Naive thymus-derived CD8-positive, alpha-beta T cell (primary cell): ENCODE results near the gene COL6A2. TPM values are rescaled to one million over a fixed set of nuclear protein-coding genes. Genes with fewer than 3 reads are reported as not detected.
A peak's percentile ranks its signal among the peaks of the same experiment; 100 is the strongest.
"Not testable (repeated sequence)": the region's sequence is repeated elsewhere in the genome, so short reads cannot be mapped to it uniquely, and the experiment has no call there.

Source experiments
- ATAC-seq, 2 donors: fragments of 150-1000 bp; cut with Tn5 transposase in 1 of 2; sonication (Bioruptor Pico), chemical (Tn5 transposase) in 1 of 2; 1 replicate in 1 of 2; 2 replicates in 1 of 2; pipeline ENCODE4 v1.10.0; 2021; ENCODE audit warnings: mild to moderate bottlenecking in 2 of 2, moderate library complexity in 2 of 2
- POLR2A ChIA-PET: fragments of 350-600 bp; sonication (Branson Sonifier 250); formaldehyde crosslinking; loops from one replicate; lab custom pipeline; 2021; ENCODE audit warnings: antibody characterized with exemption; lab: Charles Lee
- DNase-seq, 10 donors: peaks; one replicate each; pipeline versions ENCODE4 v3.0.0 to v3.0.0-alpha.2; 2020 to 2022
- H3K27ac Mint-ChIP-seq, 10 donors: one replicate each; pipeline ENCODE4 v1.8.0; 2020 to 2022; ENCODE audit warnings: mild to moderate bottlenecking in 10 of 10, mixed read lengths in 10 of 10, moderate library complexity in 4 of 10, inconsistent platforms in 1 of 10
- H3K27me3 Mint-ChIP-seq, 5 donors: one replicate each; pipeline ENCODE4 v1.8.0; 2021 to 2022; ENCODE audit warnings: mixed read lengths in 5 of 5
- H3K36me3 Mint-ChIP-seq, 3 donors: one replicate each; pipeline ENCODE4 v1.8.0; 2020 to 2022; ENCODE audit warnings: mixed read lengths in 3 of 3, mild to moderate bottlenecking in 2 of 3, inconsistent platforms in 1 of 3
- H3K4me1 Mint-ChIP-seq, 4 donors: one replicate each; pipeline ENCODE4 v1.8.0; 2021 to 2022; ENCODE audit warnings: mixed read lengths in 4 of 4
- H3K4me3 Mint-ChIP-seq, 10 donors: one replicate each; pipeline ENCODE4 v1.8.0; 2020 to 2022; ENCODE audit warnings: mild to moderate bottlenecking in 10 of 10, mixed read lengths in 10 of 10, moderate library complexity in 6 of 10, inconsistent platforms in 1 of 10
- H3K9me3 Mint-ChIP-seq, 9 donors: one replicate each; pipeline ENCODE4 v1.8.0; 2020 to 2022; ENCODE audit warnings: mixed read lengths in 9 of 9, mild to moderate bottlenecking in 3 of 9, inconsistent platforms in 1 of 9, moderate library complexity in 1 of 9
- polyA plus RNA-seq, 3 donors: library from polyadenylated mRNA; unstranded; fragments of 300-500 nt; fragmentation: Illumina TruSeq; gene quantifications; one replicate each; pipeline ENCODE4 v1.2.3, GENCODE V29; 2021
- total RNA-seq, 8 experiments: library from RNA in 2 of 8; stranded (reverse) in 2 of 8; gene quantifications; one replicate each; pipeline ENCODE4 v1.2.3 and lab custom pipeline; 2021 to 2026

The COL6A2 gene
- total and polyA plus RNA-seq, 5 experiments from 2014 or later, result 3.8 to 98.8 (median 13.4) TPM

DNA sequence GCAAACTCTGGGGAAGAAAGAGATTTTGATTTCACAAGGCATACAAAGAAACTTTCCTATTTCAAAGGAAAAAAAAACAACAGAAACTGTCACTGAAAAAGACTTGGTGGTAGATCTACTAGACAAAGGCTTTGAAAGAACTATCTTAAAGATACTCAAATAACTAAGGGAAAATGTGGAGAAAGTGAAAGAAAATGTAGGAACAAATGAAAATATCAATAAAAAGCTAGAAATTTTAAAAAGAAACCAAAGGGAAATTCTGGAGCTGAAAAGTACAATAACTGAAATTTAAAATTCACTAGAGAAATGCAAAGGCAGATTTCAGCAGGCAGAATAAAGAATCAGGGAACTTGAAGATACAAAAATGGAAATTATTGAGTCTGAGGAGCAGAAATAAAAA, 6.2 kb downstream of the COL6A2 start:
- DNase-seq, result no peak
- Mint-ChIP-seq H3K4me1 (peaks cover 0 to 9% (median 6%) of the 10 kb centered on the region in 4 donors), H3K27me3 (peaks cover 0 to 46% (median 18%) of the 10 kb centered on the region in 5 donors), H3K27ac (no peak overlapping the region), H3K4me3 (no peak overlapping the region), H3K36me3 (peaks cover 5 to 30% (median 23%) of the 10 kb centered on the region in 3 donors), H3K9me3 (peaks cover 11 to 47% (median 25%) of the 10 kb centered on the region in 9 donors)
- POLR2A ChIA-PET, result no interaction called here
- ATAC-seq, result no peak

DNA sequence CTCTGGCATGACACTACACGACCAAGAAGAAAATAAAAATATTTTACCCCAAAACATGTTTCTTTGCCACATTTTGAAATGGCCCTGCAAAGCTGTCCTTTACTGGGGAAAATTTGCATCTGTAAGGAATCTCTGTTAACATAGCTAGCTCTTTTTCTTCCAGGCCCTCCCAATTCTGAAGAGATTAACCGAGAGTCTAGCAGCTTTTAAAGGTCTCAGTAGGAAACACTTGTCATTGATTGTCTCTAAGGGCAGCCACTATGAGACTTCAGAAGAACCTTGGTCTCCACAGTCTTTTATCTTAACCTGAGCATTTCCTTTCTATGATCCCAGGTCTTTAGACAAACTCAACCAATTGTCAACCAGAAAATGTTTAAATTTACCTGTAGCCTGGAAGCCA, 9.5 kb downstream of the COL6A2 start:
- H3K27ac Mint-ChIP-seq, DNase-seq, H3K4me3 Mint-ChIP-seq, POLR2A ChIA-PET, H3K4me1 Mint-ChIP-seq, ATAC-seq: not testable (repeated sequence)
- Mint-ChIP-seq H3K9me3 (peaks cover 10 to 39% (median 22%) of the 10 kb centered on the region in 9 donors), H3K27me3 (peaks cover 0 to 24% (median 6%) of the 10 kb centered on the region in 5 donors), H3K36me3 (peaks cover 5 to 27% (median 22%) of the 10 kb centered on the region in 3 donors)

DNA sequence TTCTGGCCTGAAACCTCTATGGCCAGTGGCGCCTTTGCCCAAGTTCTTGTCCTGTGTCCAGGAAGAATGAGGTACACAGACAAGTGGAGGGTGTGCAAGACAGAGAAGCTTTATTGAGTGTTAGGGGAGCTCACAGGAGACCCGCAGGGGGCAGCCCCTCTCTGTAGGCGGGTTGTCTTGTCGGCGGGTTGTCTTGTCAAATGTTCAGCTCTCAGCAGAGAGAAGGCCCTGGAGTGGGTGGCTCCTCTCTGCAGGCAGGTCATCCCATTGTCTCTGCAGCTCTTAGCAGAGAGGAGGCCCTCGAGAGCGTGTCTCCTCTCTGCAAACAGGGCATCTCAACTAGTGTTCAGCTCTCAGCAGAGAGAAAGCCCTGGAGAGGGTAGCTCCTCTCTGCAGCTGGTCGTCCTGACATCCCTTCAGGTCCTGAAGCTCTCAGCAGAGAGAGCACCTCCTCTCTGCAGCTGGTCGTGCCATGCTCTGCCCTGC, 11.0 kb downstream of the COL6A2 start:
- Mint-ChIP-seq H3K27ac (no peak overlapping the region), H3K9me3 (peaks cover 3 to 25% (median 8%) of the 10 kb centered on the region in 9 donors), H3K4me1 (peaks cover 0 to 2% (median 0%) of the 10 kb centered on the region in 4 donors), H3K36me3 (peaks cover 7 to 26% (median 10%) of the 10 kb centered on the region in 3 donors), H3K27me3 (peaks cover 0 to 9% (median 0%) of the 10 kb centered on the region in 5 donors), H3K4me3 (no peak overlapping the region)
- peak in 2 of 10 donors; percentile 15 to 59 for DNase-seq
- POLR2A ChIA-PET, result no interaction called here
- ATAC-seq, result no peak

DNA sequence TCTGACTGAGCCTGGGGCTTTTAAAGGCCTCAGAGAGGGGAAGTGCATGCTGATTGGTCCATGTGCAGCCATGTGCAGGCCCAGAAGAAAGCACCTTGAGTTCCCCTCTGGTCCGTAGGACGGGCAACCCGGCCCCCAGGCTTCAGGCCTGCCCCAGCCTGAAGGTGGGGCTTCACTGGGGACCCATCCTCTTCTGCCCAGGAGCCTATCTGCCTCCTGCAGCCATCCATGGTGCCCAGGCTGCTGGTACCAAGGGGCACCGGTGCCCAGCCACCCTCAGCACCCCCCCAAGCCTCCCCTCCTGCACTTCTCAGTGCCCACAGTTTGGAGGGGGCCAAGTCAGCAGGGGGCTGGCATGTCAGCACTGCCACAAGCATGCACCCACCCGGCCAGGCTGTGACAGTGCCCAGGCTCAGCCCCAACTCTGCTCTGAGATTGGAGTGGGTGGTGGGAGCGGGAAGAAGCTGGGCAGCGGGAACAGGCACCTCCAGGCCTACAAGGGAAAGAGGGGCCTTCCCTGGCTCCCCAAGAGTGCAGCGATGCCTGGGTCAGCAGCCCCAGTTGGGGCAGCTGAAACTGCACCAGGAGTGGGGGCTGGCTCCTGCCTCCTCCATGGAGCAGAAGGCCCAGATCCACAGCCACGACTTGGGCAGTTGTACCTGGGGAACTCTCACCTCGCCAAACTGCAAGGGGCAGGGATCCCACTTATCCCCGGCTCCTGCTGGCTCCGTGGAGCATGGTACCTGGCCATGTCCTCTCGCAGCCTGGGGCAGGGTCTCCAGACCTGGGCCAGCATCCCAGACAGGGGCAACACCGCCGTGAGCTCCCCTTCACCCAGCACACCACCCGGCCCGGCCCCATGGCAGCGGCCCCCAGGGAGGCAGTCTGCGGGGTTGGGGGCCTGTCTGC, 11.7 kb downstream of the COL6A2 start:
- H3K4me1 Mint-ChIP-seq, result peaks cover 0 to 2% (median 0%) of the 10 kb centered on the region in 4 donors
- ATAC-seq, result no peak
- POLR2A ChIA-PET, result no interaction called here
- no peak overlapping the region for H3K4me3 Mint-ChIP-seq
- H3K27ac Mint-ChIP-seq, result no peak overlapping the region
- H3K36me3 Mint-ChIP-seq, result peaks cover 0 to 25% (median 17%) of the 10 kb centered on the region in 3 donors
- peaks cover 0 to 2% (median 0%) of the 10 kb centered on the region in 5 donors for H3K27me3 Mint-ChIP-seq
- peaks cover 0 to 19% (median 4%) of the 10 kb centered on the region in 9 donors for H3K9me3 Mint-ChIP-seq
- peak in 3 of 10 donors; percentile 3 to 53 (median 15) for DNase-seq

DNA sequence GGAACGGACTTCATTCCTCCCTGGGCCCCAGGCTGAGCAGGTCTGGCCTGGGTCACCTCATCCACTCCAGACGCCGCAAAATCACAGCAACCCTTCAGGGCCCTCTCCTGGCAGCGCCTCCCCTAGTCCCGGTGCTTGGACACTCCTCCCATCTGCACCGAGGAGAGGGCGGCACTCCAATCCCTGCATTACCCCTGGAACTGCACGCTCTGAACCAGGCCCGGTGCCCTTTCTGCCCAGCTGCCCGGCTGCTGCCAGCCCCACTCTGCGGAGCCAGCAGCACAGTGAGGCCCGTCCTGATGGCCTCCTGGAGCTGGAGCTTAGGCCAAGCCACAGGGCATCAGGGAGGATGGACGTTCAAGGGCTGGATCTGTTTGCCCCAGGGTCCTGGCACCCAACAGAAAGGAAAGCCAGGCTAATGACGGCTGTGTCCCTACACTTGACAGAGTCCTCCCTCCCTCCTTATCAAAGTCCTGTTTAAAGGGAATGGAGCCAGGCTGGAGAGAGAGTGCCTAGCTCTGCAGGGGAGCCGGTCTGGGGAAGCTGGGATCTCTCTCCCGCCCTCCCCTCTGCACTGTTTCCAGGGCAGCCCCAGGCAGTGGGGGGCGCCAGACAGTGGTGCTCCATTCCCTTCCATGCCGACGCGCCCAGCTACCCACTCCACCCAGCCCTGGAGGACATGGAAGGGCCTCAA, 12.7 kb downstream of the COL6A2 start:
- no peak for ATAC-seq
- peaks cover 0 to 2% (median 0%) of the 10 kb centered on the region in 4 donors for H3K4me1 Mint-ChIP-seq
- no peak overlapping the region for H3K4me3 Mint-ChIP-seq
- H3K9me3 Mint-ChIP-seq, result peaks cover 0 to 16% (median 4%) of the 10 kb centered on the region in 9 donors
- POLR2A ChIA-PET, result no interaction called here
- H3K27me3 Mint-ChIP-seq, result no peaks in the 10 kb centered on the region
- H3K36me3 Mint-ChIP-seq, result peaks cover 0 to 27% (median 23%) of the 10 kb centered on the region in 3 donors
- no peak overlapping the region for H3K27ac Mint-ChIP-seq
- peak in 1 of 10 donors; percentile 1 for DNase-seq

DNA sequence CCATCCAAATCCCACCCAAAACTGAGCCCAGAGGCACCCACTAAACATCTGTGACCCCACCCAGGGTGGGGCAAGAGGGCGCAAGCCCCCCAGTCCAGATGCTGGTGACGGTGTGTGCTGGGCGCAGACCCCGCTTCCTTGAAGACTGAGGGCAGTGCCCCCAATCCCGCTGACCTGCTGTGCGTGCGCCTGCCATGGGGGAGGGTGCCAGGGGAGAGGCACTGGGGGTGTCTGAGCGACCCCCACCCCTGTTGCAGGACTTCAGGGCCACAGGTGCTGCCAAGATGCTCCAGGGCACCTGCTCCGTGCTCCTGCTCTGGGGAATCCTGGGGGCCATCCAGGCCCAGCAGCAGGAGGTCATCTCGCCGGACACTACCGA, 13.3 kb downstream of the COL6A2 start:
- H3K4me1 Mint-ChIP-seq, result peaks cover 0 to 2% (median 0%) of the 10 kb centered on the region in 4 donors
- peaks cover 0 to 25% (median 24%) of the 10 kb centered on the region in 3 donors for H3K36me3 Mint-ChIP-seq
- H3K9me3 Mint-ChIP-seq, result peaks cover 0 to 15% (median 4%) of the 10 kb centered on the region in 9 donors
- POLR2A ChIA-PET, result no interaction called here
- no peak overlapping the region for H3K27ac Mint-ChIP-seq
- H3K4me3 Mint-ChIP-seq, result no peak overlapping the region
- ATAC-seq (no peak), DNase-seq (peak in 2 of 10 donors; percentile 2 to 9)
- H3K27me3 Mint-ChIP-seq, result no peaks in the 10 kb centered on the region

DNA sequence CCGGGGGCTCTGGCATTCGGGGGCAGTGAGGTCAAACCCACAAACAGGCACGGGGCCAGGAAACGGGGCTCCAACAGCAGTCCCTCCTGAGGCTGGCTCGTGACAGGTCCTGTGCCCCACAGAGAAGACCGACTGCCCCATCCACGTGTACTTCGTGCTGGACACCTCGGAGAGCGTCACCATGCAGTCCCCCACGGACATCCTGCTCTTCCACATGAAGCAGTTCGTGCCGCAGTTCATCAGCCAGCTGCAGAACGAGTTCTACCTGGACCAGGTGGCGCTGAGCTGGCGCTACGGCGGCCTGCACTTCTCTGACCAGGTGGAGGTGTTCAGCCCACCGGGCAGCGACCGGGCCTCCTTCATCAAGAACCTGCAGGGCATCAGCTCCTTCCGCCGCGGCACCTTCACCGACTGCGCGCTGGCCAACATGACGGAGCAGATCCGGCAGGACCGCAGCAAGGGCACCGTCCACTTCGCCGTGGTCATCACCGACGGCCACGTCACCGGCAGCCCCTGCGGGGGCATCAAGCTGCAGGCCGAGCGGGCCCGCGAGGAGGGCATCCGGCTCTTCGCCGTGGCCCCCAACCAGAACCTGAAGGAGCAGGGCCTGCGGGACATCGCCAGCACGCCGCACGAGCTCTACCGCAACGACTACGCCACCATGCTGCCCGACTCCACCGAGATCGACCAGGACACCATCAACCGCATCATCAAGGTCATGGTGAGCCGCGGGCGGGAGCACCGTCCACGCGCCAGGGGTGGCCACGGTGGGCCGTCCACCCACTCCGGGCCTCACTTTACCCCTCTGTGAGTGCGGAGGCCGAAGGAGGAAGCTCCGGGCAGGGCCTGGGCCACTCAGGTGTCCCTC, 14.2 kb downstream of the COL6A2 start:
- peaks cover 0 to 14% (median 4%) of the 10 kb centered on the region in 9 donors for H3K9me3 Mint-ChIP-seq
- peaks cover 0 to 2% (median 0%) of the 10 kb centered on the region in 4 donors for H3K4me1 Mint-ChIP-seq
- H3K36me3 Mint-ChIP-seq, result peaks cover 0 to 29% (median 22%) of the 10 kb centered on the region in 3 donors
- POLR2A ChIA-PET, result no interaction called here
- DNase-seq (peak in 3 of 10 donors; percentile 8 to 49 (median 15)), ATAC-seq (no peak)
- H3K4me3 Mint-ChIP-seq, result no peak overlapping the region
- H3K27ac Mint-ChIP-seq, result no peak overlapping the region
- no peaks in the 10 kb centered on the region for H3K27me3 Mint-ChIP-seq

DNA sequence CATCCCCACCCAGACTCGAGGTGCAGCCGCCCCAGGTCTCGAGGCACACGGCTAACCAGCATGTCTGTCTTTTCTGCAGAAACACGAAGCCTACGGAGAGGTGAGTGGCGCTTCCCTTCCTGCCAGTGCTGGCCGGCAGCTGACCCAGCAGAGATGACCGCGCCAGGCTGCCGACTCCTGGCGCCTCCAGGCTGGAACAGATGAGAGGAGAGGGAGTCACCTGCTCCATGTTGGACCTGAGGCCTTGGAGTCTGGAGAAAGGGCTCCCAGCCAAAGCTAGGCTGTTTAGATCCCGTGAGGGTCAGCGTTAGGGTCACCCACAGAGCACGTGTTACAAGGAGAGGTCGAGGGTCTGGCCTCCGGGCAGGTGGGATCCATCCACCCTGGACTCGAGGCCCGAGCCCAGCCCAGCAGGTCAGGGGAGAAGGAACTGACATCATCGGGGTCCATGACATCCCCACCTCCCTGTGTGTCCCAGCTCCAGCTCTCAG, 14.9 kb downstream of the COL6A2 start:
- H3K27me3 Mint-ChIP-seq, result no peaks in the 10 kb centered on the region
- H3K4me1 Mint-ChIP-seq, result peaks cover 0 to 2% (median 0%) of the 10 kb centered on the region in 4 donors
- H3K9me3 Mint-ChIP-seq, result peaks cover 0 to 7% (median 3%) of the 10 kb centered on the region in 9 donors
- no peak overlapping the region for H3K4me3 Mint-ChIP-seq
- POLR2A ChIA-PET, result no interaction called here
- no peak overlapping the region for H3K27ac Mint-ChIP-seq
- peak in 2 of 10 donors; percentile 0 to 11 for DNase-seq
- no peak for ATAC-seq
- H3K36me3 Mint-ChIP-seq, result peaks cover 0 to 29% (median 17%) of the 10 kb centered on the region in 3 donors

DNA sequence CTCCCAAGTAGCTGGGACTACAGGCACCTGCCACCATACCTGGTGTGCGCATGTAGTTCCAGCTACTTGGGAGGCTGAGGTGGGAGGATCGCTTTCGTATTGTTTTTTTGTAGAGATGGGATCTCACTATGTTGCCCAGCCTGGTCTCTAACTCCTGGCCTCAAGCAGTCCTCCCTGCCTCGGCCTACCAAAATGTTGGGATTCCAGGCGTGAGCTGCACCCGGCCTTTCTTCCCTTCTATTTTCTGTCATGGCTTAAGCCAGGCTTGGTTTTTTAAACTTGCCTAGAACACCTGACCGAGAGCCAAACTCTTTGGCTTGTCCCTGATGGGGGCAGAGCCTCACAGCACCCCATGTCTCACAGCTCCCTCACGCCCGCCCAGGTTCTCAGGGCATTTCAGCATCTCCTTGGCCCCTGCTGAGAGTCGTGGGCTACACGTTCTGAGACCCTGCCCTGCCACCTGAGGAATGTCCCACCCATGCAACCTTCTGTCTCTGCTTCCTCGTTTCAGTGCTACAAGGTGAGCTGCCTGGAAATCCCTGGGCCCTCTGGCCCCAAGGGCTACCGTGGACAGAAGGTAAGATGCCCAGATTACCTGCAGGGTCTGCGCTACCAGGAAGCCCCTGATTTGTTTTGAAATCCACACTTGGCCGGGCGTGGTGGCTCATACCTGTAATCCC, 15.7 kb downstream of the COL6A2 start:
- peaks cover 0 to 3% (median 0%) of the 10 kb centered on the region in 9 donors for H3K9me3 Mint-ChIP-seq
- POLR2A ChIA-PET, result interaction anchor here (0.6 kb wide), 1 partner anchor 104 kb away, joined by 3 read pairs; no protein-coding TSS in a partner anchor
- H3K27me3 Mint-ChIP-seq, result no peaks in the 10 kb centered on the region
- peak overlapping the region in 1 of 10 donors; percentile 33 for H3K27ac Mint-ChIP-seq
- no peak for ATAC-seq
- no peak overlapping the region for H3K4me3 Mint-ChIP-seq
- H3K36me3 Mint-ChIP-seq, result peaks cover 0 to 29% (median 13%) of the 10 kb centered on the region in 3 donors
- DNase-seq, result peak in 1 of 10 donors; percentile 8
- no peaks in the 10 kb centered on the region for H3K4me1 Mint-ChIP-seq

DNA sequence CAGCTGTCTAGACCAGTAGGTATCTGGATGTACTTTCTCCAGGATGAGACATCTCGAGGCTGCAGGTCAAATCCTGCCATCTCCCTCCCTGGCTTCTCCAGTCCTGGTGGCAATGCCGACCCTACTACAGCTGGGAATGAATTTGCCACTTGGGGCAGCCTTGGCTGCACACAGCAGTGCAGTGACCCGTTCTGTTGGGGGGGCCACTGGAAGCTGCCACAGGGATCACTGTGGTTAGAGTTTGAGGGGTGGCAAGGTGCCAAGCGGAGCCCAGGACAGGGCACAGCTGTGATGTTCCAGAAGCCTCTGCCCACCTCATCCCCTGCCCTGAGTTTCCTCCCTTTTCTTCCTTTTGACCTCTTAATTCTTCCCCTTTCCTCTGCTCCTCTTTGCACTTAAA, 17.1 kb downstream of the COL6A2 start:
- Mint-ChIP-seq H3K9me3 (peaks cover 0 to 3% (median 0%) of the 10 kb centered on the region in 9 donors), H3K36me3 (peaks cover 0 to 29% (median 13%) of the 10 kb centered on the region in 3 donors), H3K4me3 (no peak overlapping the region), H3K27ac (no peak overlapping the region), H3K27me3 (no peaks in the 10 kb centered on the region), H3K4me1 (no peaks in the 10 kb centered on the region)
- ATAC-seq (no peak), DNase-seq (peak in 1 of 10 donors; percentile 11)
- POLR2A ChIA-PET, result no interaction called here
